Prostate gland (tissue), 2 donors: ENCODE results near the gene COPG2.

Source experiments
- CTCF ChIP-seq, 4 experiments: fragments of 200-600 bp in 2 of 4; fragments of 450-650 bp in 2 of 4; sonication (generic) in 2 of 4; IDR thresholded peaks; 1 replicate in 3 of 4; 2 replicates in 1 of 4; pipeline ENCODE4 v1.5.1; 2016 to 2019; ENCODE audit warnings: antibody characterized with exemption in 4 of 4, mild to moderate bottlenecking in 2 of 4, moderate library complexity in 2 of 4
- POLR2A ChIP-seq: fragments of 450-650 bp; IDR thresholded peaks from one replicate; pipeline ENCODE4 v1.6.1; 2016; ENCODE audit warnings: antibody characterized with exemption, mild to moderate bottlenecking
- POLR2AphosphoS5 ChIP-seq: sonication (generic); formaldehyde crosslinking; IDR thresholded peaks from one replicate; pipeline ENCODE4 v1.6.1; 2017; ENCODE audit warnings: antibody characterized with exemption

GRCh38 chr7:130641497-130641896 lies 27.1 kb downstream of the COPG2 start:
- no peak for TF ChIP-seq CTCF (IDR thresholded peaks at IDR 0.05)
- no peak for TF ChIP-seq POLR2A
- no peak for TF ChIP-seq POLR2AphosphoS5
